DMS153 treated with DMSO at 0.1 percent for 48 hours (cell line): ENCODE measurements around the gene TGM1.

Experiments
- DNase-seq: peaks from one replicate; lab custom pipeline; 2025; ENCODE audit not compliant: unreplicated experiment; lab: John Stamatoyannopoulos, UW

Gene TGM1

DNA sequence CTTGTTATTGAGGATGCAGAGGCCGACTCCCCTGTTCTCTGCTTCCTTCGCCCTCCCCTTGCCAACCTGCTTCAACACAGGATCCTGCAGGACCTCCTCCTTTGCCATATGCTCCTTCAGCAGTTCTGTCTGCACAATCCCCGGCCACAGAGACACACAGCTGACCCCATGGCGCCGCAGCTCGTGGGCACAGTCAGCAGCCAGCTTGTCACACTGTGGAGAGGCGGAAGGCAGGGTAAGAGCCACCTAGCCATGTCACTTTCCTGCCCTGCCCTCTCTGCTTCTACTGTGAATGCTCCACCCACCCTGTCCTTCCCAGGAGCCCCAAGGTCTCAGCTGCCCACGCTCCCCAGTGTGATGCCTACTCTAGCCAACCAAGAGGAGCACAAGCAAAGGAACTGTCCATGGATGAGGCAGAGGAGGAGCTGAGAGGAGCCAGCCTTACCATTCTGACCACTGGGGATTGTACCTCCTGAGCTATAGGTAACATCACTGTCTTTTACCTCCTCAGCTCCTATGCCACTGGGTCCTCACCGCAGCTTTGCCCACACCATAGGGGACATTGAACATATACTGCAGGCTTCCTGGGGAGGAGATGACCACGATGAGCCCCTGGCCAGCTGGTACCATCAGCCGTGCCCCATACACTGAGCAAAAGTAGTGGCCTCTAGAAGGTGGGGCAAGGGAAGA is 29.3 kb upstream of the TGM1 start:
- DNase-seq: no peak

DNA sequence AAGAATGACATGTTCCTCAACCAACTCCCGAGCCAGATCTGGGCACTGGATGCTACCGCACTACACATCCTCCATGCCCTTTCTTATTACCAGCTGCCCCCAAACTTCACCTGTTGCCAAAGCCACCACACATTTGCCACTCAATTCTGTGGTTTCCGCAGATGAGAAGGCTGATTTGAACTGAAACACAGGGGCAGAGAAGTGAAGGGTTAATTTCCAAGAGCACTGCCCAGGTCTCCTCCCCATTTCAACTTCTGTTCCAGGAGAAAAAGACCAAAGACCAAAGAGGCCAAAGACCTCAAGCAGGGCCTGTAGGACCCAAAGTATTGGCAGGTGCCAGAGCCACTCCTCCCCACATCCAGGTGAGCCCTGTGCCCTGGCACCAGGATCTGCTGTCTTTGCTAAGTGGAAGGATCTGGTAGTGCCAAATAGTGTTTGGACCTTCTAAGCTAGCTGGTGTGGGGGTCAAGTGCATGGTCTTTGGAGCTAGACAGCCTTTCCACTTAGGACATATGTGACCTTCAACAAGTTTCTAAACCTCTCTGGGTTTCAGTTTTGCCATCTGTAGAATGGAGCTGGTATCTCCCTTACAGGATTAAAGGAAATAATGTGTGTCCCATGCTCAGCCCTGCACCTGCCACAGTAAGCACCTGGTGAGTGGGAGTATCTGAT is 28.6 kb upstream of the TGM1 start:
- no peak for DNase-seq

DNA sequence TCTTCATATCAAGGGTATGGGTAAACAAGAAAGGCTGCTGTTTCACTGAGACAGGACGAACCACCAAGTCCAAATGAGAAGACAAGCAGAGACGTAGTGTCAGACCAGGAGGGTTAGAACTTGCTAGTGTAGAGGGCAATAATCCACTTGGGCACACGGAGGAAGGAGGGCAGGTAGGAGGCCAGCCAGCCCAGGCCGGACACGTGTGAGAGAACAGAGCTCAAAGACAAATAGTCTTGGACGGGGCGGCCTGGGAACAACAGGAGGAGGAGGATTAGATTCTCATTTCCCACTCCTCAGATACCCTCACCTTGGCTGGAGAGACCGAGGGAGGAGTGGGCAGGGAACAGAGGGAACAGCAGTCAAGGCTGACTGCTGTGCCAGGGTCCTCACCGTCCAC is 27.8 kb upstream of the TGM1 start:
- DNase-seq: no peak

DNA sequence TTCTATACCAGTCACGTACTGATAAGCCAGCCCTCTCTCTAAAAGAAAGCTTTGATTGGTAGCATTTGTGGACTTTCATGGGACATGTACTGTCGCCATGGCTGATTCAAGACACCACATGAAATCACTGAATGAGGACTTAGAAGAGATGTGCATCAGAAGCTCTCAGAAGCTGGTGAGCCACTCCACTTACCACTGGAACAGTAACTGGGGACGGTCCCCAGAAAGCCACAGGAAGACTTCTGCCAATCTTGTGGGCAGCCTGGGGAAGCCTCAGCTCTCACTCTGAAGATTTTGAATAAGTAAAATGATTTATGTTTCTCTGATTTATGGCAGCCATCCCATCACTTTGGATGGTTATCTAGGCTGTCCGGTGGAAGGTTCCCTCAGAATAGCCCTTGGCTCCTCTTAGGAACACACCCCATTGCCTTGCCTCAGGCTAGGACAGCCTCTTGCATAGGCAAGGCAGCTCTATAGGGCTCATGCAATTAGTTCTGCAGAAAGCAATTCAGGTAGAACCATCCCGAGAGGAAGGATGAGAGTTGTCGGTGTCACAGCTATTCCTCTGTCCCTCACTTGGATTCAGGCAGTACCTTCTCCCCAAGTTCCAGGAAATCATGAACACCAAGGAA is 26.8 kb upstream of the TGM1 start:
- no peak for DNase-seq

DNA sequence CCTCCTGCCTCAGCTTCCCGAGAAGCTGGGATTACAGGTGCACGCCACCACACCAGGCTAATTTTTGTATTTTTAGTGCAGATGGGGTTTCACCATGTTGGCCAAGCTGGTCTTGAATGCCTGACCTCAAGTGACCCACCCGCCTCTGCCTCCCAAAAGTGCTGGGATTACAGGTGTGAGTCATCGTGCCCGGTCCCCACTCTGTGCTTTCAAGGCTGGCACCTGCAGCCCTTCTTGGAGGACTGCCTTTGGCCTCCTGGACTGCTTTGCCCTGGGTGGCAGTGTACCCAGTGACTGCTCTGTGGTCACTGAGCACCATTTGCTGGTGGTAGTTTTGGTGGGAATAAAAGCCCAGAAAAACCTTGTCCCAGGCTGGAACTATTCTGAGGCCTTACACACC is 24.0 kb upstream of the TGM1 start:
- DNase-seq: no peak

DNA sequence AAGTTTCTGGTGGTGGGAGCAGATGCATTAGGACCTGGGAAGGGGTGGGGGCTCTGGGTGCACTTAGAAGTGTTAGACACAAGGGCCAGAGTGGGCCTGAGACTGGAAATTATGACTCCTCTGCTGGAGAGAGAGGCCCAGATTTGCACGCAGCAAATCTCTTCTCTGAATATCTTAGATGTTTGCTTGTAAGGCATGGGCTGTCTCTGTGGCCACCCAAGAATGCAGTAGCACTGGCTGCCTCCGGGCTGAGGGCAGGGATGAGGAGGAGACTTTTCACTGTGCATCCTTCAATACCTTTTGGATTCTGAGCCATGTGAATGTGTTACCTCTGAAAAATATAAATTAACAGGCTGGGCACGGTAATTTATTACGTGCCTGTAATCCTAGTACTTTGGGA is 22.4 kb upstream of the TGM1 start:
- no peak for DNase-seq

DNA sequence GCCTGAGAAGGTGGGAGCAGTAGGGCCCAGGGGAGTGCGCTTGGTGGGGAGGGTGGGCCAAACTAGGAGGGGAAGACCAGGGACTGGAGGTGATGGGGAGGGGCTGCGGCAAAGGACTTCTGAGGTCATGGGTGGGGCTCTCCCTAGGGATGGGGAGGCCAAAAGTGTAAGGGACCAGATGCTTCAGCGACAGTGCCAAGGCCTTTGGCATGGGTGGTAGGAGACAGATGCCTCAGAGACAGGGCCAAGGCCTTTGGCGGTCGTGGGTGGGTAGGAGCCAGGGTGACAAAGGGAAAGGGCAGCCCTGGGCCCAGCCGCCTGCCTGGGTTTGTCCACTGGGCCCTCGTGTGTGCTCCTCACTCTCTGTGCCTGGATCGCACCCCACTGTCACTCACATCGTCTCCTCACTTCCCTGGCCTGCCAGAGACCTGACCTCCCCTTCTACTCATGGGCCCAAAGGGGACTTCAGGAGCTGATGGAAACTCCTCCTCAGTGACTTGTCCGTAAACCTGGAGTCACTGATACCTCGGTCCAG is 21.6 kb upstream of the TGM1 start:
- no peak for DNase-seq

DNA sequence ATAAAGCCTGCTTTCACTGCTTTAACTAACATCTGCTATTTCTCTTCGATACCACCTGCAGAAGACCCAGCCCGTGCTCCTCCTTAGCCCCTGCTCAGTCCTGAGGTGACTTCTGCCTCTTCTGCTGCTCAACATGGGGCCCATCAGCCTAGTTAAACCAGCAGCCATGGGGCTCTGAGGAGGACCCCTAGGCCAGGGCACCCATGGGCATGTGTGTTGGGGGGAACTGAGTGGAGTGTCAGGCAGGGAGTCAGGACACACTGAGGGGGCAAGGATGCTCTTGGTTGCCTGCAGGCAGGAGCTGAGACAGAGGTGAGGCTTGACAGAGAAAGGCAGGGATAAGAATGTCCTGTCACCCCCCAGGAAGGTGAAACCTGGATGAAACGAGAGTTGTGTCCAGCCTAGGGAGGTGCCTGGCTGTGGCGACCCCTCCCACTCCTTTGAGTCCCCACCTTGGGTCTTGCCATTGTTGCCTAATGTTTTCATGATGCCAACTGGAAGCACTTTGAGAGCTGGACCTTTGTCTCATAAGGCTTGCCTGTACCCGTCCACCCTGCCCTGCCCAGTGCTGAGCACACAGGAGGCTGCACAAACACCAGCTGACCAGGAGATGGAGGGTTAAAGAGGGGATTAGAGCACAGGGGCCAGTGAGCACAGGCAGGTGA is 21.0 kb upstream of the TGM1 start:
- no peak for DNase-seq

DNA sequence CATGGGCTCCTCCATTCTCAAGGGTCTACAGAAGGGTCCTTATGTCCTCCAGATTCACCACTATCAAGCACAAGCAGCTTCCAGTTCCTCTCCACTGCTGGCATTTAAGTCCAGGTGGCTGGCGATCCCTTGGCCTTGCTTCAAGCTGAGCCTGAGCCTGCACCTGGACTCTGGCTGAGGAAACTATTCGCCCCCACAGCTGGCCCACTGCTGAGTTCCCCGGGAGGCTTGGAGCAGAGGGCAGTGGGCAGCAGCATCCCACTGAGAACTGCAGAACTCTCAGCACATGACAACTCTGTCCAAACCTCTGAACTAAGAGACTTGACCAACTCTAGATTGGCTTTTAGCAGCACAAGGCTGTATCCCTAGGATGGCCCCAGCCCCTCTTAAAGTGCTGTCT is 19.8 kb upstream of the TGM1 start:
- DNase-seq: no peak

DNA sequence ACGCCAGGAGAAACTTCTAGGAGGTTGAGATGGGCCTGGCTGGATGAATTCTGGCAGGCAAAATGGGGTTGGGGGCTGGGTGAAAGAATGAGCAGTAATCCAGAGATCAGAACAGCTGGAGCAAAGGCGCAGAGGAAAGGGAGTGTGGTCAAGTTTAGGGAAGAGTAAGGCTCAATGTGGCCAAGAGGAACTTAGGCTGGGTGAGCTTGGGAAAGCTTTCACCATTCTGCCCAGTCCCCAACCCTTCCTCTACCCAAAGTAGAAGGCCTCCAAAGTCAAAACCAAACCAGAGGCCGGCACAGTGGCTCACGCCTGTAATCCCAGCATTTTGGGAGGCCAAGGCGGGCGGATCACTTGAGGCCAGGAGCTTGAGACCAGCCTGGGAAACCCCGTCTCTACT is 18.7 kb upstream of the TGM1 start:
- DNase-seq: no peak

DNA sequence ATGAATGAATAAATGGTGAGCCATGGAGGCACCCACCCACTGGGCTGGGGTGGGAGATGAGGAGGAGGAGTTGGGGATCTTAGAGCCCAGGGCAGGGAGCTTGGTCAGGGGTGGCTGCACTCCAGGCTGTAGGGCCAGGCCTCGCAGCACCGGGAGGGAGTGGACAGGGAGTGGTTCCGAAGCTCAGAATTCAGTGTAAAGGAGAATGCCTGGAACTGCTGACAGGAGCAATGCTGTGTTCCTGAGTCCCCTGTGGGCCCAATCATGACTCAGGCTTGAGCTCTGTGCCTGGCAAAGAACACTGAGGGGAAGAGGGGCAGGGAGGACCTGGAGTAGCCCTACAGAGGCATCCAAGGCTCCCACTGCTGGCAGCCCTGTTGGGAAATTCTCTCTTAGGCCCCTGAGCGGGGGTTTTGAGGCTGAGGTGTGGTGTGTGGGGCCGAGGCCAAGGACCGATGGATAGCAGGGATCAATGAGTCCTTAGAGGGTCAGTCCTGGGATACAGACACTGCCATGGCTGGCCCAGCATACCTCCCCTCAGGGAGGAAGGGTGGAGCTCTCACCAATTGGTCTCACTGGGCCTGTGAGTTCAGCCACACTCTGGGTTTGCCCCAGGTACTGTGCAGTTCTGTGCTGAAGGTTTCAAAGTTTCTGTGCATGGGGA is 18.0 kb upstream of the TGM1 start:
- no peak for DNase-seq

DNA sequence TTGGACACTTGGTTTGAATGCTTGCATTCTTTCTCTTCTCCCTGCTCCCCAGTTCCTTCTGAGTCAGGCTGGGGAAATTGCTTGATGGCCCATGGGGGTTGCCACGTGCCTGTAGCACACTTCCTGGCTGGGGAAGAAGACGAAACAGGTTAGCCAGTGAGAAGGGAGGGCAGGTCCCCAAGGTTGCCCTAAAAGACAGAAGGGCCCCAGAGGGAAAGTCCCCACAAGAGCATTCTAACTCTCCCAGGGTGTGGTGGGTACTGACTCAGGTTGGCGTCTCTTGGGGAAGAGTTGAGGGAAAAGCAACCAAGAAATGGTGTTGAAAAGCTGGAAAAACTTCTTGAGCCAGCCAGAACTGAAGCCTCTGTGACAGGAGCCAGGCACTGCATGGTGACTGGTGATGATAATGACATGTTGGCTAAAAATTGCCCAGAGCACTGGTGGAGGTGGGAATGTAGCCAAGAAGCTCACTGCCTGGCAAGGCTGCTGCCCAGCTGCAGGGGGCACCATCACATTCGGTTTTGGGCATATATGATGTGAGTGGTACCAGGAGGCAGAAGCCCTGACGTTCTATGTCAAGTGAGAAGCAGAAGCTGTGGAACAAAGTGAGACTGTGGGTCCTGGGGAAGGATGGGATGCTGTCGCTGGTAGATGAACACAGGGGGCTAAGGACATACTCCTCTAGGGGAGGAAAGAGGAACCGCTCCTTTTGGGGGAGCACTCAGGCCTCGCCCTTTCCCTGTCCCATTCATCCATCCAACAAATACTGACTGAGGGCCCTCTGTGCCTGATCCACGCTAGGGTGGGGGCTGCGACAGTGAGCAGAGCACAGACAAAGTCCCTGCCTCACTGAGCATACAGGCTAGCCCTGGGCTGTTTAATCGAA is 16.6 kb upstream of the TGM1 start:
- no peak for DNase-seq

DNA sequence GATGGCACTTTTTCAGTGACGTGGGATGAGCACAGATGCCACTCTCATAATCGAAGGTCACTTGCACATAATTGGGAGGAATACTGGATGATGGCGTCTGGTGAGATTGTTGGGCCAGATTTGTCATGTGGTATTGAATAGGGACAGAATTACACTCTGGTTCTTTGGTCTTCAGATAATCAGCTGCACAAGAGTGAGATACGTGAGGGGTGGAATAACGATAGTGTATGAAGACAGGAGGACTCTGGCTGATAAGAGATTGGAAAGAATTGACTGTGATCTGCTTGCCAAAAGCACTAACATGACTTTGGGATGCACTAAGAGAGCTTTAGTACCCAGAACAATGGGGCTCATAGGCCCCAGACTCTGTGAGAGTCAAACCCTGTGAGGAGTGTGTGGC is 15.4 kb upstream of the TGM1 start:
- DNase-seq: no peak

DNA sequence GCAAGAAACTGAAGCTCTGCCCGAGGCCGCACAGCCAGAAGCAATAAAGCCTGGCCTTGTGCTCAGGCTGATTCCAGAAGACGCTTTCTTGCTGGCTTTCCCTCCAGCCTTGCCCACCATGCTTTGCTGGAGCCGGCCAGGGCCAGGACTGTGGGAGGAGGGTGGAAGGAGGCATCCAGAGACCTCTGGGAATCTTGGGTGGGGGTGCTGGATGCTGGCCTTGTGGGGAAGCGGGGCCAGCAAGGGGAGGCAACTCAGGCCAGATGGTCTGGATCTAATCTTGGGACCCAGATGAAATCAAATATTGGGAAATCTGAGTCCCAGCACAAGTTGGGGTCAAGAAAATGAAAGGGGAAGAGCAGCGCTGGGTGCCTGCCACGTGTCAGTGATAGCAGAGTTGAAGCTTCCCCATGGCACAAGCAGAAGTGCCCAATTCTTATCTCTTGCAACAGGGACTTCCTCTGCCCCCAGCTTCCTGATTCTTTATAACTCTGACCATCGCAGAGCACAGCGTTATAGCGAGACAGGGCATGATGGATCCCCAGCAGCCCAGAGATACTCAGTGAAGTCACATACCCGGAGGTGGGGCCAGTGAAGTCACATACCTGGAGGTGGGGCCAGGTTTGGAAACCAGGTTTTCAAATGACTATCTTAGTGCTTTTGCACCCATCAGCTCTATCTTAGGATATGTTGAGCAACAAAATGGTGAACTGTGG is 14.8 kb upstream of the TGM1 start:
- no peak for DNase-seq

DNA sequence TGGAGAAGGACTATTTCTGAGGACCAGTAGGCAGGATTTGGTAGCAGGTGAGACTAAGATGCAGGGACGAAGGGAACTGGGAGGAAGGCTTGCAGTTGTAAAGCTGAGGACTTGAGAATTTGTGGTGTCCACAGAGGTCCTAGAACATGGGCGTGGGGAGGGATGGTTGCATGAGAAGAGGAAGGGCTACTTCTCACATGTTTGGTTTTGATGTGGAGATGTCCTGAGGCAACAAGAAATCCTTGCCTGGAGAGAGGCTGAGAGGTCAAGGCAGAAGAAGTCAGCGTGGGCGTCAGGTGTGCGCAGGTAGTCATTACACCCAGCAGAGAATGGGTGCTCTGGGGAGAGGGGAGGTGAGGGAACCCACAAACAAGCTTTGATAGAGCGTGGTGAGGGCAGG is 14.1 kb upstream of the TGM1 start:
- DNase-seq: no peak

DNA sequence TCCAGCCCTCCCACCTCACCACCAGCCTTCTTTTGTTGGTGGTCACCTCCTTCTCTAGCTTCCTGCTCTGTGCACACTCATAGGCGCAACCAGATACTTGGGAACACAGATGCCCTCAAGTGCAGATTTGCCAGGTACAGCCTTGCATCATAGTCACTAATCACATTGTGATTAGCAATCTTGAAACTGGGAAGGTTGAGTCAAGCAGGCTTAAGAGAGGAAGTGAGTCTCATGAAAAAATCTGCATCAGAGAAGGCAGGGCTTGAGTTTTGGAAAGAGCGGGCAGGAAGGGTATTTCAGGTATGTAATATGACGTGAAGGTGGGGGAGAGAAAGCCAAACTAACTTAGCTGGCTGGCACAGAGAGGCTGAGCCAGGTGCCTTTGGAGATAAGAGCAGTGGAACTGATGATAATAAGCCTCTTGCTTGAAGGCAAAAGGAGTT is 11.1 kb upstream of the TGM1 start:
- no peak for DNase-seq

DNA sequence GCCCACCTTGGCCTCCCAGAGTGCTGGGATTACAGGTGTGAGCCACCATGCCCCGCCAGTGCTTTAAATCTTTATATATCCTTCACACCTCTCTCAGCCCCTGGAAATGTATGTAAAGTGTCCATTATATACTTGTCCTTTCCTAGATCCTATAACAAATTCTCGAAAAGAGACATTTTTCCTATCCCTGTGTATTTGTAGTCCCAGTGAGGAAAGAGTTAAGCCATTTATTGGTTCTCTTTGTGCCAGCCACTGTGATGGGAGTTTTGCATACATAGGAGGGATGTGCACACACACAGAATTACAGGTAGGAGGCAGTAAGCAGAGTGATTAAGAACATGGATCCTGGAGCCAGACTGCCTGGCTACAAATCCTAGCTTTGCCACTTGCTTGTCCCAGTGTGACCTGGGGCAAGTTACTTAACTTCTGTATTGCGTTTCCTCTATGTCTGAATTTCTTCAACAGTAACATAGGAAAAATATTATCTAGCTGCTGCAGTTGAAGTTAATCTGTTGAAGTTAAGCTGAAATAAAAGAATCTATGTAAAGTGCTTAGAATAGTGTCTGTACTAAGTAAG is 10.5 kb upstream of the TGM1 start:
- no peak for DNase-seq

DNA sequence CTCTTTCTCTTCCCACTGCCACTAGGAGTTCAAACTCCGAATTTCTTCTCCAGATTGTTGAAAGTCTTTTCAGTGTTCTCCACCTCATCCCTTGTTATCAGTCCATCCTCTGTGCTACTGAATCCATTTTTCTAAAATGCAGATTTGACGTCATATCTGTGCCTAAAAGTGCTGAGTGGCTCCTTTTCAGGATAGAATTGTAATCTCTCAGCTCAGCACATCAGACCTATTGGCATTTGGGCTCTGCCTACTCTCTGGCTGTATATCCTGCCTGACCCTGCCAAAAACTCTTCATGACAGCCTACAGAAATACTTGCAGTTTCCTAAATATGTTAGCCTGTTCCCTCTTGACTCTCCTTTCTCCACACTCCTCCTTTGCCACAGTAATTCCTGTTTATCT is 9.5 kb upstream of the TGM1 start:
- no peak for DNase-seq

DNA sequence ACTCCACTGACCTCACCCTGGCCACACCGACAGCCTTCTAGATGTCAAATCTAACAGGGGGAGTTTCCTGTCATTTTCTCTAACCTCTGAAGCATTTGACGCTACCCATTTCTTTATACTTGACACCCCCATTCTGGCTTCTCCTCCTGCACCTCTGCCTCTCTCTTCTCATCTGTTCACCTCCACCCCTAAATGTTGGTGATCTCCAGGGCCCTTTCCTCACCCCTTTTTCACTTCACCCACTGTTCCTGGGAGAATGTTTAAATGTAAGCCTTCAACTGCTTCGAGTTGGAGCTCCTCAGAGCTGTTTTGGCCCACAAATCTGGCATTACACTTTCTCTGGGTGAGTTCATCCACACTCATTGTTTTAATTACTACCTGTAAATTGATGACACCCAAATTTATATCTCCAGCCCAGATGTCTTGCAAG is 8.9 kb upstream of the TGM1 start:
- no peak for DNase-seq
